ENCODE measurements around the gene GALNT7. TPM values are rescaled to one million over a fixed set of nuclear protein-coding genes. Genes with fewer than 3 reads are reported as not detected.
"Not testable (repeated sequence)": the region's sequence is repeated elsewhere in the genome, so short reads cannot be mapped to it uniquely, and the experiment has no call there.

GALNT7 gene
- total RNA-seq, 2 experiments from 2014 or later = 15.9 to 16.2 TPM

- DNase-seq (no peak), ATAC-seq (ENCODE audit: low read depth) (no peak)
- POLR2A ChIA-PET = no interaction called here
- H3K4me1 Mint-ChIP-seq = peaks cover 41% of the 10 kb centered on the region
- no peak overlapping the region for H3K27ac Mint-ChIP-seq
- peaks cover 5% of the 10 kb centered on the region for H3K36me3 Mint-ChIP-seq
- H3K9me3 Mint-ChIP-seq = no peaks in the 10 kb centered on the region
- H3K4me3 Mint-ChIP-seq = peak overlapping the region; percentile 85
- no peaks in the 10 kb centered on the region for H3K27me3 Mint-ChIP-seq
These were observed 2.5 kb downstream of the GALNT7 start for GRCh38 chr4:173171098-173171497.

GRCh38 chr4:173171987-173172386, 3.4 kb downstream of the GALNT7 start:
- H3K9me3 Mint-ChIP-seq = no peaks in the 10 kb centered on the region
- no peak overlapping the region for H3K27ac Mint-ChIP-seq
- POLR2A ChIA-PET = no interaction called here
- H3K4me3 Mint-ChIP-seq = no peak overlapping the region
- H3K36me3 Mint-ChIP-seq = no peaks in the 10 kb centered on the region
- peaks cover 38% of the 10 kb centered on the region for H3K4me1 Mint-ChIP-seq
- ATAC-seq (ENCODE audit: low read depth) = no peak
- no peaks in the 10 kb centered on the region for H3K27me3 Mint-ChIP-seq
- no peak for DNase-seq

- Mint-ChIP-seq H3K4me3 (no peak overlapping the region), H3K4me1 (peaks cover 35% of the 10 kb centered on the region), H3K27me3 (no peaks in the 10 kb centered on the region), H3K9me3 (no peaks in the 10 kb centered on the region), H3K36me3 (no peaks in the 10 kb centered on the region), H3K27ac (no peak overlapping the region)
- DNase-seq (no peak), ATAC-seq (ENCODE audit: low read depth) (no peak)
- POLR2A ChIA-PET = no interaction called here
These were observed 5.6 kb downstream of the GALNT7 start for GRCh38 chr4:173174184-173174583.

- Mint-ChIP-seq H3K4me3 (no peak overlapping the region), H3K4me1 (peaks cover 35% of the 10 kb centered on the region), H3K36me3 (no peaks in the 10 kb centered on the region), H3K27ac (no peak overlapping the region), H3K27me3 (no peaks in the 10 kb centered on the region), H3K9me3 (no peaks in the 10 kb centered on the region)
- POLR2A ChIA-PET = no interaction called here
- no peak for ATAC-seq (ENCODE audit: low read depth)
- no peak for DNase-seq
These were observed 6.0 kb downstream of the GALNT7 start for GRCh38 chr4:173174594-173175012.

- no peak overlapping the region for H3K4me3 Mint-ChIP-seq
- H3K27ac Mint-ChIP-seq = no peak overlapping the region
- H3K9me3 Mint-ChIP-seq = no peaks in the 10 kb centered on the region
- H3K36me3 Mint-ChIP-seq = no peaks in the 10 kb centered on the region
- DNase-seq (no peak), ATAC-seq (ENCODE audit: low read depth) (no peak)
- POLR2A ChIA-PET = interaction anchor here (0.6 kb wide), 1 partner anchor 112 kb away, joined by 3 read pairs; no protein-coding TSS in a partner anchor
- H3K27me3 Mint-ChIP-seq = no peaks in the 10 kb centered on the region
- peaks cover 26% of the 10 kb centered on the region for H3K4me1 Mint-ChIP-seq
These were observed 7.4 kb downstream of the GALNT7 start for GRCh38 chr4:173176010-173176409.

- no peak for DNase-seq
- H3K36me3 Mint-ChIP-seq = no peaks in the 10 kb centered on the region
- no peak for ATAC-seq (ENCODE audit: low read depth)
- no peak overlapping the region for H3K27ac Mint-ChIP-seq
- H3K4me3 Mint-ChIP-seq = no peak overlapping the region
- H3K9me3 Mint-ChIP-seq = no peaks in the 10 kb centered on the region
- H3K27me3 Mint-ChIP-seq = no peaks in the 10 kb centered on the region
- H3K4me1 Mint-ChIP-seq = peaks cover 19% of the 10 kb centered on the region
- POLR2A ChIA-PET = no interaction called here
These were observed 8.6 kb downstream of the GALNT7 start for GRCh38 chr4:173177232-173177631.

GRCh38 chr4:173178144-173178543, 9.5 kb downstream of the GALNT7 start:
- H3K4me1 Mint-ChIP-seq = peaks cover 16% of the 10 kb centered on the region
- peaks cover under 1% of the 10 kb centered on the region for H3K36me3 Mint-ChIP-seq
- no peaks in the 10 kb centered on the region for H3K27me3 Mint-ChIP-seq

GRCh38 chr4:173181848-173182247, 13.2 kb downstream of the GALNT7 start:
- POLR2A ChIA-PET = no interaction called here
- DNase-seq (no peak), ATAC-seq (ENCODE audit: low read depth) (no peak)
- Mint-ChIP-seq H3K36me3 (peaks cover 4% of the 10 kb centered on the region), H3K27ac (no peak overlapping the region), H3K9me3 (no peaks in the 10 kb centered on the region), H3K4me1 (peaks cover 12% of the 10 kb centered on the region), H3K4me3 (no peak overlapping the region), H3K27me3 (no peaks in the 10 kb centered on the region)

More at GRCh38 chr4:173178144-173178543, 9.5 kb downstream of the GALNT7 start:
- Mint-ChIP-seq H3K9me3 (no peaks in the 10 kb centered on the region), H3K27ac (no peak overlapping the region), H3K4me3 (no peak overlapping the region)
- POLR2A ChIA-PET = no interaction called here
- ATAC-seq (ENCODE audit: low read depth) (no peak), DNase-seq (no peak)

GRCh38 chr4:173182403-173182802, 13.8 kb downstream of the GALNT7 start:
- no peak overlapping the region for H3K4me3 Mint-ChIP-seq
- no peaks in the 10 kb centered on the region for H3K27me3 Mint-ChIP-seq
- peaks cover 8% of the 10 kb centered on the region for H3K4me1 Mint-ChIP-seq
- POLR2A ChIA-PET = no interaction called here
- peaks cover 4% of the 10 kb centered on the region for H3K36me3 Mint-ChIP-seq
- H3K27ac Mint-ChIP-seq = no peak overlapping the region
- ATAC-seq (ENCODE audit: low read depth) (no peak), DNase-seq (no peak)
- no peaks in the 10 kb centered on the region for H3K9me3 Mint-ChIP-seq

- H3K27ac Mint-ChIP-seq; H3K27me3 Mint-ChIP-seq; DNase-seq; H3K4me3 Mint-ChIP-seq; ATAC-seq (ENCODE audit: low read depth); H3K9me3 Mint-ChIP-seq; H3K4me1 Mint-ChIP-seq; H3K36me3 Mint-ChIP-seq; POLR2A ChIA-PET: not testable (repeated sequence)
These were observed 15.1 kb downstream of the GALNT7 start for GRCh38 chr4:173183659-173184247.

- no peaks in the 10 kb centered on the region for H3K9me3 Mint-ChIP-seq
- H3K4me3 Mint-ChIP-seq = no peak overlapping the region
- no peaks in the 10 kb centered on the region for H3K27me3 Mint-ChIP-seq
- H3K36me3 Mint-ChIP-seq = peaks cover 7% of the 10 kb centered on the region
- ATAC-seq (ENCODE audit: low read depth) (no peak), DNase-seq (no peak)
- POLR2A ChIA-PET = no interaction called here
- H3K27ac Mint-ChIP-seq = no peak overlapping the region
- H3K4me1 Mint-ChIP-seq = peaks cover 8% of the 10 kb centered on the region
These were observed 17.4 kb downstream of the GALNT7 start for GRCh38 chr4:173185847-173186510.

- Mint-ChIP-seq H3K36me3 (peaks cover 7% of the 10 kb centered on the region), H3K27me3 (no peaks in the 10 kb centered on the region), H3K4me3 (no peak overlapping the region), H3K4me1 (peaks cover 14% of the 10 kb centered on the region), H3K9me3 (no peaks in the 10 kb centered on the region), H3K27ac (no peak overlapping the region)
- no peak for ATAC-seq (ENCODE audit: low read depth)
- DNase-seq = no peak
- POLR2A ChIA-PET = no interaction called here
These were observed 19.1 kb downstream of the GALNT7 start for GRCh38 chr4:173187732-173188131.

- POLR2A ChIA-PET = no interaction called here
- no peaks in the 10 kb centered on the region for H3K9me3 Mint-ChIP-seq
- H3K36me3 Mint-ChIP-seq = peaks cover 5% of the 10 kb centered on the region
- DNase-seq (no peak), ATAC-seq (ENCODE audit: low read depth) (no peak)
- no peak overlapping the region for H3K27ac Mint-ChIP-seq
- H3K27me3 Mint-ChIP-seq = no peaks in the 10 kb centered on the region
- H3K4me3 Mint-ChIP-seq = no peak overlapping the region
- H3K4me1 Mint-ChIP-seq = peaks cover 15% of the 10 kb centered on the region
These were observed 20.0 kb downstream of the GALNT7 start for GRCh38 chr4:173188648-173189047.

GRCh38 chr4:173189117-173189693, 20.6 kb downstream of the GALNT7 start:
- ATAC-seq (ENCODE audit: low read depth) = no peak
- H3K4me3 Mint-ChIP-seq = no peak overlapping the region
- DNase-seq = no peak
- peaks cover 15% of the 10 kb centered on the region for H3K4me1 Mint-ChIP-seq
- peaks cover 5% of the 10 kb centered on the region for H3K36me3 Mint-ChIP-seq
- POLR2A ChIA-PET = no interaction called here
- no peaks in the 10 kb centered on the region for H3K9me3 Mint-ChIP-seq
- H3K27ac Mint-ChIP-seq = no peak overlapping the region
- no peaks in the 10 kb centered on the region for H3K27me3 Mint-ChIP-seq
